Tibial nerve (tissue), 4 donors: ENCODE measurements around the gene GTPBP2. TPM values are rescaled to one million over a fixed set of nuclear protein-coding genes. Genes with fewer than 3 reads are reported as not detected.
A peak's percentile ranks its signal among the peaks of the same experiment; 100 is the strongest.
"Not testable (repeated sequence)": the region's sequence is repeated elsewhere in the genome, so short reads cannot be mapped to it uniquely, and the experiment has no call there.

Experiments used
- DNase-seq, 2 donors: peaks; one replicate each; pipeline ENCODE4 v3.0.0-alpha.2; 2019; ENCODE audit warnings: low spot score in 2 of 2
- H3K27ac ChIP-seq, 4 donors: fragments of 200-600 bp; sonication (generic) in 3 of 4; one replicate each; pipeline ENCODE4 v1.5.1; 2017 to 2019; ENCODE audit warnings: mild to moderate bottlenecking in 1 of 4
- H3K27me3 ChIP-seq, 2 donors: fragments of 200-600 bp; sonication (generic) in 1 of 2; one replicate each; pipeline versions ENCODE4 v1.5.1 to v1.6.0; 2017 to 2019
- H3K36me3 ChIP-seq, 3 donors: fragments of 200-600 bp; sonication (generic); one replicate each; pipeline ENCODE4 v1.5.1; 2018 to 2019
- H3K4me1 ChIP-seq, 4 donors: fragments of 200-600 bp; sonication (generic) in 3 of 4; one replicate each; pipeline ENCODE4 v1.5.1; 2017 to 2019
- H3K4me3 ChIP-seq, 4 donors: fragments of 200-600 bp; sonication (generic) in 3 of 4; one replicate each; pipeline ENCODE4 v1.5.1; 2017 to 2019; ENCODE audit warnings: mild to moderate bottlenecking in 1 of 4, moderate library complexity in 1 of 4
- H3K9me3 ChIP-seq, 4 donors: fragments of 200-600 bp; sonication (generic) in 3 of 4; one replicate each; pipeline ENCODE4 v1.5.1; 2017 to 2019
- EP300 ChIP-seq, 2 donors: sonication (generic); formaldehyde crosslinking; IDR thresholded peaks; one replicate each; pipeline ENCODE4 v1.6.1; 2017; ENCODE audit warnings: antibody characterized with exemption in 2 of 2, mild to moderate bottlenecking in 1 of 2
- POLR2A ChIP-seq, 2 donors: fragments of 450-650 bp; IDR thresholded peaks; one replicate each; pipeline ENCODE4 v1.6.1; 2017; ENCODE audit warnings: antibody characterized with exemption in 2 of 2, mild to moderate bottlenecking in 2 of 2, moderate library complexity in 2 of 2
- WGBS, 2 donors: methylation state at CpG; one replicate each; pipeline ENCODE4 v1.1.5; 2018; 5-methylcytosine and 5-hydroxymethylcytosine counted together
- total RNA-seq, 4 donors: library from RNA; depleted of rRNA; stranded (reverse); fragments of >200 nt; gene quantifications; one replicate each; pipeline ENCODE4 v1.1.0, GENCODE V29; 2016
- TF ChIP-seq, protein P1 (sequence below), 5 experiments: fragments of 200-600 bp in 3 of 5; fragments of 450-650 bp in 2 of 5; sonication (generic) in 3 of 5; IDR thresholded peaks; one replicate each; pipeline ENCODE4 v1.5.1; 2016 to 2019; ENCODE audit warnings: antibody characterized with exemption in 5 of 5, mild to moderate bottlenecking in 3 of 5, moderate library complexity in 2 of 5

GTPBP2 gene
- total RNA-seq, 4 donors from 2014 or later, result 33.2 to 58.5 (median 39.7) TPM

DNA sequence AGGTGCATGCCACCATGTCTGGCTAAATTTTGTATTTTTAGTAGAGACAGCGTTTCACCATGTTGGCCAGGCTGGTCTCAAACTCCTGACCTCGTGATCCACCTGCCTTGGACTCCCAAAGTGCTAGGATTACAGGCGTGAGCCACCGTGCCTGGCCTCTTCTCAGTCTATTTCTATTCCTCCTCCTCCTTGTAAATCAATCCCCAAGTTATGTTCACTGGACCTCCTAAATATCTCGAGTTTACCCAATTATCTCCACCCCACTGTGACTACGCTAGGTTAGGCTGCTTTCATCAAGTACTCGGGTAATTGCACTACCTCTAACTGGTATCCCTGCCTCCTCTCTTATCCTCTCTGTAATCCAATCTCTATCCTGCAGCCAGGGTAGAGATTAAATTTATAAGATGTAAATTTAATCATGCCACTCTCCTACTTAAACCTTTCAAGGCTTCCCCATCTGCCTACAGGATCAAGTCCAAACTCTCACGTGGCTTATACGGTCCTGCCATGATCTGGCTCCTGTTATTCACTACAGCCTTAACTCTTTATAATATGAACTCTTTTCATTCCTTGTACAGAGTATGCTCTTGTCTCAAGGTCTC, 5.7 kb upstream of the GTPBP2 start:
- H3K4me3 ChIP-seq, result peak overlapping the region in 1 of 4 donors; percentile 79
- 68 to 70% methylated on average over 9 of the region's 9 CpGs for WGBS, 2 donors
- H3K27me3 ChIP-seq, result no peaks in the 10 kb centered on the region
- no peak for TF ChIP-seq EP300 (IDR thresholded peaks at IDR 0.05)
- TF ChIP-seq, protein P1, sequence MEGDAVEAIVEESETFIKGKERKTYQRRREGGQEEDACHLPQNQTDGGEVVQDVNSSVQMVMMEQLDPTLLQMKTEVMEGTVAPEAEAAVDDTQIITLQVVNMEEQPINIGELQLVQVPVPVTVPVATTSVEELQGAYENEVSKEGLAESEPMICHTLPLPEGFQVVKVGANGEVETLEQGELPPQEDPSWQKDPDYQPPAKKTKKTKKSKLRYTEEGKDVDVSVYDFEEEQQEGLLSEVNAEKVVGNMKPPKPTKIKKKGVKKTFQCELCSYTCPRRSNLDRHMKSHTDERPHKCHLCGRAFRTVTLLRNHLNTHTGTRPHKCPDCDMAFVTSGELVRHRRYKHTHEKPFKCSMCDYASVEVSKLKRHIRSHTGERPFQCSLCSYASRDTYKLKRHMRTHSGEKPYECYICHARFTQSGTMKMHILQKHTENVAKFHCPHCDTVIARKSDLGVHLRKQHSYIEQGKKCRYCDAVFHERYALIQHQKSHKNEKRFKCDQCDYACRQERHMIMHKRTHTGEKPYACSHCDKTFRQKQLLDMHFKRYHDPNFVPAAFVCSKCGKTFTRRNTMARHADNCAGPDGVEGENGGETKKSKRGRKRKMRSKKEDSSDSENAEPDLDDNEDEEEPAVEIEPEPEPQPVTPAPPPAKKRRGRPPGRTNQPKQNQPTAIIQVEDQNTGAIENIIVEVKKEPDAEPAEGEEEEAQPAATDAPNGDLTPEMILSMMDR (IDR thresholded peaks at IDR 0.05), result no peak
- TF ChIP-seq POLR2A (IDR thresholded peaks at IDR 0.05), result no peak
- H3K27ac ChIP-seq, result peak overlapping the region in 2 of 4 donors; percentile 85 to 89
- H3K9me3 ChIP-seq, result no peaks in the 10 kb centered on the region
- H3K4me1 ChIP-seq, result peaks cover 0 to 52% (median 25%) of the 10 kb centered on the region in 4 donors
- DNase-seq, result no peak
- H3K36me3 ChIP-seq, result peaks cover 0 to 20% (median 0%) of the 10 kb centered on the region in 3 donors

DNA sequence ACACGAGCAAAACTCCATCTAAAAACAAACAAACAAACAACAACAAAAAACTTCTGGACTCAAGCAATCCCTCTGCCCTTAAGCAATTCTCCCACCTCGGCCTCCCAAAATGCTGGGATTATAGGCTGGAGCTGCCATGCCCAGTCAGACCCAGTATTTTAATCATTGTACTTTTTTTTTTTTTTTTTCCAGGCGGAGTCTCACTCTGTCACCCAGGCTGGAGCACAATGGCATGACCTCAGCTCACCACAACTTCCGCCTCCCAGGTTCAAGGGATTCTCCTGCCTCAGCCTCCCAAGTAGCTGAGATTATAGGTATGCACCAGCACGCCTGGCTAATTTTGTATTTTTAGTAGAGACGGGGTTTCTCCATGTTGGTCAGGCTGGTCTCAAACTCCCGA, 3.9 kb upstream of the GTPBP2 start:
- 80 to 87% methylated on average over 7 of the region's 7 CpGs for WGBS, 2 donors
- not testable (repeated sequence) for H3K27ac ChIP-seq, H3K36me3 ChIP-seq, H3K27me3 ChIP-seq, H3K4me3 ChIP-seq, DNase-seq, H3K9me3 ChIP-seq
- H3K4me1 ChIP-seq, result peaks cover 0 to 42% (median 24%) of the 10 kb centered on the region in 4 donors

GRCh38 chr6:43630980-43631619, 2.0 kb upstream of the GTPBP2 start:
- H3K27me3 ChIP-seq, result no peaks in the 10 kb centered on the region
- TF ChIP-seq, protein P1 (IDR thresholded peaks at IDR 0.05), result no peak
- no peak for TF ChIP-seq EP300 (IDR thresholded peaks at IDR 0.05)
- no peak for TF ChIP-seq POLR2A (IDR thresholded peaks at IDR 0.05)
- 93 to 96% methylated on average over 1 of the region's 1 CpG for WGBS, 2 donors
- peak overlapping the region in 2 of 4 donors; percentile 96 to 97 for H3K27ac ChIP-seq
- no peaks in the 10 kb centered on the region for H3K9me3 ChIP-seq
- no peak overlapping the region for H3K4me3 ChIP-seq
- H3K4me1 ChIP-seq, result peaks cover 0 to 42% (median 12%) of the 10 kb centered on the region in 4 donors
- H3K36me3 ChIP-seq, result peaks cover 0 to 3% (median 0%) of the 10 kb centered on the region in 3 donors
- no peak for DNase-seq

- H3K27me3 ChIP-seq, result no peaks in the 10 kb centered on the region
- peak; percentile 95 to 98 for DNase-seq
- TF ChIP-seq, protein P1 (IDR thresholded peaks at IDR 0.05), result peak in 1 of 5 experiments; percentile 18
- TF ChIP-seq POLR2A (IDR thresholded peaks at IDR 0.05) (peak; percentile 39 to 87), EP300 (IDR thresholded peaks at IDR 0.05) (peak; percentile 83 to 95)
- H3K36me3 ChIP-seq, result peaks cover 0 to 16% (median 8%) of the 10 kb centered on the region in 3 donors
- no peaks in the 10 kb centered on the region for H3K9me3 ChIP-seq
- H3K27ac ChIP-seq, result peak overlapping the region; percentile 92 to 97 (median 96)
- H3K4me1 ChIP-seq, result peaks cover 0 to 36% (median 9%) of the 10 kb centered on the region in 4 donors
- H3K4me3 ChIP-seq, result peak overlapping the region; percentile 57 to 85 (median 70)
- 1 to 2% methylated on average over 20 to 41 of the region's 41 CpGs for WGBS, 2 donors
These were observed 639 bp upstream of the GTPBP2 start for GRCh38 chr6:43629505-43630300.

DNA sequence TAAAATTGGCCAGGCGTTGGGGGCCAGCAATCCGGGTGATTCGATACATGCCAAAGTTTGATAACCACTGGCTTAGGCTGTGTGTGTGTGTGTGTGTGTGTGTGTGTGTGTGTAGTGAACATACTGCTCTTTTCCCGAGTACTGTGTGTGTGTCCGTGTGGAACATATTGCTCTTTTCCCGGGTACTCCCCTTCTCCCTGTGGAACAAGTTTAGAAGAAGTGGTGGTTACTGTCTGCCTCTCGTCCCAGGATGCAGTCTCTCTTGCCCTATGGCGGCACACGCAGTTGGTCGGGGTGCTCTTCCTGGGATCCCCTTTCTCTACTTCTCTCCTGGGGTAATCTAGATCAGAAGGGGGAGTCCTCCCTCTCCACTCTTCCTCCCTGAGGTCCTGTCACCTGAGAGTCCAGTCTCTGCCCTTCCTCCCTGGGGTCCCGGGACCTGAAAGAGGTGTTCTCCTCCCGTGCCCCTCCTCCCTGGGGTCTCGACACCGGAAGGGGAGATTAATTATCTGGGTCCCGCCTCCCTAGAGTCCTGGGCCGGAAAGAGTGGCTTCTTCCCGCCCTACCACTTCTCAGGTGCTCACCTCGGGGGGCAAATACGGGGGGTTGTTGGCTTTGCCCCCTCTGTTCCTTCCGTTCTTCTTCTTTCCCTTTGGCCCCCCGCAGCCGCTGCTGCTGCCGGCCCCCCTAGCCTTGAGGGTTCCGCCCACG, 516 bp downstream of the GTPBP2 start:
- H3K4me3 ChIP-seq, result peak overlapping the region; percentile 58 to 85 (median 78)
- DNase-seq, result peak in 1 of 2 donors; percentile 44

More for the DNA sequence above, 516 bp downstream of the GTPBP2 start:
- no peaks in the 10 kb centered on the region for H3K27me3 ChIP-seq
- peak overlapping the region; percentile 92 to 97 (median 96) for H3K27ac ChIP-seq
- no peak for TF ChIP-seq POLR2A (IDR thresholded peaks at IDR 0.05)
- TF ChIP-seq, protein P1 (IDR thresholded peaks at IDR 0.05), result no peak
- no peak for TF ChIP-seq EP300 (IDR thresholded peaks at IDR 0.05)
- no peaks in the 10 kb centered on the region for H3K9me3 ChIP-seq
- peaks cover 0 to 28% (median 10%) of the 10 kb centered on the region in 3 donors for H3K36me3 ChIP-seq
- 1 to 3% methylated on average over 25 of the region's 25 CpGs for WGBS, 2 donors
- H3K4me1 ChIP-seq, result peaks cover 0 to 36% (median 9%) of the 10 kb centered on the region in 4 donors
